Mononuclear cell (primary cell): ENCODE data around the gene KRTAP21-3. TPM values are rescaled to one million over a fixed set of nuclear protein-coding genes. Genes with fewer than 3 reads are reported as not detected.
"Not testable (repeated sequence)": the region's sequence is repeated elsewhere in the genome, so short reads cannot be mapped to it uniquely, and the experiment has no call there.

Experiments used
- H3K27me3 ChIP-seq: 2 replicates; pipeline ENCODE4 v1.6.0; 2011; ENCODE audit warnings: low read length, control low read depth; ENCODE audit not compliant: insufficient read depth
- H3K4me1 ChIP-seq: 2 replicates; pipeline ENCODE4 v1.5.1; 2011; ENCODE audit warnings: mild to moderate bottlenecking, low read length, control low read depth; ENCODE audit not compliant: insufficient read depth
- H3K4me3 ChIP-seq: 2 replicates; pipeline ENCODE4 v1.5.1; 2011; ENCODE audit warnings: mild to moderate bottlenecking, low read length, moderate library complexity
- H3K9me3 ChIP-seq: 2 replicates; pipeline ENCODE4 v1.5.1; 2011; ENCODE audit warnings: low read depth, mild to moderate bottlenecking, control low read depth, low read length
- total RNA-seq: library from RNA; depleted of rRNA; stranded (reverse); fragments of >200 nt; gene quantifications from one replicate; pipeline ENCODE4 v1.2.3, GENCODE V29; 2012

The KRTAP21-3 gene
- not detected for total RNA-seq

GRCh38 chr21:30718239-30718909 lies at the start of gene KRTAP21-3:
Gene KRTAP21-3 (minus strand): TSS chr21:30718777. CDS start chr21:30718759, 18 bp downstream.
- H3K9me3 ChIP-seq, result no peaks in the 10 kb centered on the region
- H3K27me3 ChIP-seq, result no peaks in the 10 kb centered on the region
- H3K4me3 ChIP-seq, result no peak within 1 kb of the TSS
- no peaks in the 10 kb centered on the region for H3K4me1 ChIP-seq

GRCh38 chr21:30760776-30761175 lies 42.2 kb upstream of the KRTAP21-3 start:
- Histone ChIP-seq H3K27me3 (no peaks in the 10 kb centered on the region), H3K4me3 (no peak overlapping the region), H3K9me3 (no peaks in the 10 kb centered on the region), H3K4me1 (no peaks in the 10 kb centered on the region)

- no peak overlapping the region for H3K4me3 ChIP-seq
- no peaks in the 10 kb centered on the region for H3K9me3 ChIP-seq
- no peaks in the 10 kb centered on the region for H3K4me1 ChIP-seq
- no peaks in the 10 kb centered on the region for H3K27me3 ChIP-seq
These were observed 39.7 kb upstream of the KRTAP21-3 start for GRCh38 chr21:30758306-30758705.

- H3K9me3 ChIP-seq, H3K4me1 ChIP-seq, H3K4me3 ChIP-seq, H3K27me3 ChIP-seq: not testable (repeated sequence)
These were observed 36.8 kb upstream of the KRTAP21-3 start, which contains the start of gene KRTAP21-1 for GRCh38 chr21:30755328-30755727. Gene KRTAP21-1 (minus strand): TSS chr21:30755428. CDS start chr21:30755378, 50 bp downstream.

GRCh38 chr21:30747159-30747558 lies 28.6 kb upstream of the KRTAP21-3 start, which contains the start of gene KRTAP21-2:
Gene KRTAP21-2 (minus strand): TSS chr21:30747259. CDS start chr21:30747202, 57 bp downstream.
- H3K27me3 ChIP-seq, result no peaks in the 10 kb centered on the region
- H3K9me3 ChIP-seq, result no peaks in the 10 kb centered on the region
- H3K4me3 ChIP-seq, result no peak within 1 kb of the TSS
- no peaks in the 10 kb centered on the region for H3K4me1 ChIP-seq

GRCh38 chr21:30740462-30740861 lies 21.9 kb upstream of the KRTAP21-3 start:
- H3K4me3 ChIP-seq, result no peak overlapping the region
- H3K27me3 ChIP-seq, result no peaks in the 10 kb centered on the region
- no peaks in the 10 kb centered on the region for H3K9me3 ChIP-seq
- H3K4me1 ChIP-seq, result no peaks in the 10 kb centered on the region

GRCh38 chr21:30733026-30733425 lies 14.4 kb upstream of the KRTAP21-3 start:
- no peaks in the 10 kb centered on the region for H3K4me1 ChIP-seq
- H3K4me3 ChIP-seq, result no peak overlapping the region
- H3K27me3 ChIP-seq, result no peaks in the 10 kb centered on the region

GRCh38 chr21:30726726-30727125 lies 8.1 kb upstream of the KRTAP21-3 start:
- H3K4me1 ChIP-seq, result no peaks in the 10 kb centered on the region
- no peaks in the 10 kb centered on the region for H3K27me3 ChIP-seq
- H3K4me3 ChIP-seq, result no peak overlapping the region
- H3K9me3 ChIP-seq, result no peaks in the 10 kb centered on the region

More at GRCh38 chr21:30733026-30733425, 14.4 kb upstream of the KRTAP21-3 start:
- no peaks in the 10 kb centered on the region for H3K9me3 ChIP-seq

GRCh38 chr21:30719401-30719800 lies 824 bp upstream of the KRTAP21-3 start:
- Histone ChIP-seq H3K4me3 (no peak overlapping the region), H3K9me3 (no peaks in the 10 kb centered on the region), H3K4me1 (no peaks in the 10 kb centered on the region), H3K27me3 (no peaks in the 10 kb centered on the region)

- Histone ChIP-seq H3K4me3 (no peak overlapping the region), H3K9me3 (no peaks in the 10 kb centered on the region), H3K27me3 (no peaks in the 10 kb centered on the region), H3K4me1 (no peaks in the 10 kb centered on the region)
These were observed 1.5 kb downstream of the KRTAP21-3 start for GRCh38 chr21:30717105-30717504.

- H3K27me3 ChIP-seq, result no peaks in the 10 kb centered on the region
- H3K4me1 ChIP-seq, result no peaks in the 10 kb centered on the region
- H3K4me3 ChIP-seq, result no peak overlapping the region
- no peaks in the 10 kb centered on the region for H3K9me3 ChIP-seq
These were observed 3.6 kb downstream of the KRTAP21-3 start for GRCh38 chr21:30714946-30715345.

GRCh38 chr21:30714456-30714855 lies 4.1 kb downstream of the KRTAP21-3 start:
- Histone ChIP-seq H3K27me3 (no peaks in the 10 kb centered on the region), H3K4me1 (no peaks in the 10 kb centered on the region), H3K9me3 (no peaks in the 10 kb centered on the region), H3K4me3 (no peak overlapping the region)

- H3K4me3 ChIP-seq, result no peak overlapping the region
- H3K4me1 ChIP-seq, result no peaks in the 10 kb centered on the region
- H3K9me3 ChIP-seq, result no peaks in the 10 kb centered on the region
- no peaks in the 10 kb centered on the region for H3K27me3 ChIP-seq
These were observed 4.8 kb downstream of the KRTAP21-3 start for GRCh38 chr21:30713766-30714165.

- H3K27me3 ChIP-seq, result no peaks in the 10 kb centered on the region
These were observed 8.1 kb downstream of the KRTAP21-3 start for GRCh38 chr21:30710499-30710898.

GRCh38 chr21:30707409-30707808 lies 11.2 kb downstream of the KRTAP21-3 start:
- Histone ChIP-seq H3K9me3 (no peaks in the 10 kb centered on the region), H3K4me1 (no peaks in the 10 kb centered on the region), H3K4me3 (no peak overlapping the region), H3K27me3 (no peaks in the 10 kb centered on the region)

More at GRCh38 chr21:30710499-30710898, 8.1 kb downstream of the KRTAP21-3 start:
- no peaks in the 10 kb centered on the region for H3K9me3 ChIP-seq
- H3K4me3 ChIP-seq, result no peak overlapping the region
- no peaks in the 10 kb centered on the region for H3K4me1 ChIP-seq

GRCh38 chr21:30695956-30696355 lies 22.6 kb downstream of the KRTAP21-3 start:
- H3K9me3 ChIP-seq, result no peaks in the 10 kb centered on the region
- H3K27me3 ChIP-seq, result no peaks in the 10 kb centered on the region
- H3K4me1 ChIP-seq, result no peaks in the 10 kb centered on the region
- no peak overlapping the region for H3K4me3 ChIP-seq
